Measurements from ENCODE around the gene EED.

EED gene

GRCh38 chr11:86244522-86245368, at the start of gene EED:
TSS of gene EED (plus strand) at chr11:86244753. CDS start at chr11:86245230, 477 bp downstream.
- peak; percentile 97 for DNase-seq (ENCODE audit: low read depth)

- no peak for DNase-seq (ENCODE audit: low read depth)
Measured at GRCh38 chr11:86194998-86195397, 49.6 kb upstream of the EED start.

GRCh38 chr11:86196085-86196696, 48.4 kb upstream of the EED start:
- DNase-seq (ENCODE audit: low read depth): no peak

- no peak for DNase-seq (ENCODE audit: low read depth)
Measured at GRCh38 chr11:86196913-86197312, 47.6 kb upstream of the EED start.

- DNase-seq (ENCODE audit: low read depth): no peak
Measured at GRCh38 chr11:86197448-86197847, 47.1 kb upstream of the EED start.

GRCh38 chr11:86198139-86198538, 46.4 kb upstream of the EED start:
- no peak for DNase-seq (ENCODE audit: low read depth)

GRCh38 chr11:86199354-86199753, 45.2 kb upstream of the EED start:
- no peak for DNase-seq (ENCODE audit: low read depth)

GRCh38 chr11:86201371-86201884, 43.1 kb upstream of the EED start:
- DNase-seq (ENCODE audit: low read depth): no peak

- no peak for DNase-seq (ENCODE audit: low read depth)
Measured at GRCh38 chr11:86202013-86202336, 42.6 kb upstream of the EED start.

- DNase-seq (ENCODE audit: low read depth): no peak
Measured at GRCh38 chr11:86204356-86204755, 40.2 kb upstream of the EED start.

GRCh38 chr11:86205421-86206336, 38.9 kb upstream of the EED start:
- DNase-seq (ENCODE audit: low read depth): no peak

GRCh38 chr11:86206337-86206695, 38.2 kb upstream of the EED start:
- no peak for DNase-seq (ENCODE audit: low read depth)

GRCh38 chr11:86207413-86207812, 37.1 kb upstream of the EED start:
- no peak for DNase-seq (ENCODE audit: low read depth)

GRCh38 chr11:86208572-86208971, 36.0 kb upstream of the EED start:
- DNase-seq (ENCODE audit: low read depth): no peak

- DNase-seq (ENCODE audit: low read depth): peak; percentile 17
Measured at GRCh38 chr11:86209806-86210657, 34.5 kb upstream of the EED start.

GRCh38 chr11:86210898-86211297, 33.7 kb upstream of the EED start:
- DNase-seq (ENCODE audit: low read depth): no peak

- DNase-seq (ENCODE audit: low read depth): no peak
Measured at GRCh38 chr11:86211619-86212018, 32.9 kb upstream of the EED start.

GRCh38 chr11:86212019-86212611, 32.4 kb upstream of the EED start:
- DNase-seq (ENCODE audit: low read depth): no peak

- no peak for DNase-seq (ENCODE audit: low read depth)
Measured at GRCh38 chr11:86214710-86215109, 29.8 kb upstream of the EED start.

GRCh38 chr11:86218125-86219084, 26.1 kb upstream of the EED start:
- peak; percentile 61 for DNase-seq (ENCODE audit: low read depth)

All from fibroblast of gingiva (primary cell).